ENCODE results near the gene IGF1R. TPM values are rescaled to one million over a fixed set of nuclear protein-coding genes. Genes with fewer than 3 reads are reported as not detected.
"Not testable (repeated sequence)": the region's sequence is repeated elsewhere in the genome, so short reads cannot be mapped to it uniquely, and the experiment has no call there.

IGF1R gene
- total RNA-seq, 1 donor from 2014 or later, result 37.4 TPM

- not testable (repeated sequence) for DNase-seq
These were observed 356.9 kb downstream of the IGF1R start for GRCh38 chr15:99004998-99005974.

- no peak for DNase-seq
These were observed 357.8 kb downstream of the IGF1R start for GRCh38 chr15:99006146-99006545.

- DNase-seq, result no peak
These were observed 358.7 kb downstream of the IGF1R start for GRCh38 chr15:99006904-99007495.

- no peak for DNase-seq
These were observed 361.5 kb downstream of the IGF1R start for GRCh38 chr15:99009741-99010330.

GRCh38 chr15:99010768-99011167 is 362.4 kb downstream of the IGF1R start:
- no peak for DNase-seq

Small RNA genes lying within 50 kb of the gene (small RNA-seq; reads per million reads assigned to genes)
- gene MIR4714, result not detected

Measured in occipital lobe (tissue), 3 donors.